Measurements from ENCODE around the gene UGT2B15. TPM values are rescaled to one million over a fixed set of nuclear protein-coding genes. Genes with fewer than 3 reads are reported as not detected.

Gene UGT2B15
- not detected in 2 replicates for total RNA-seq

DNA sequence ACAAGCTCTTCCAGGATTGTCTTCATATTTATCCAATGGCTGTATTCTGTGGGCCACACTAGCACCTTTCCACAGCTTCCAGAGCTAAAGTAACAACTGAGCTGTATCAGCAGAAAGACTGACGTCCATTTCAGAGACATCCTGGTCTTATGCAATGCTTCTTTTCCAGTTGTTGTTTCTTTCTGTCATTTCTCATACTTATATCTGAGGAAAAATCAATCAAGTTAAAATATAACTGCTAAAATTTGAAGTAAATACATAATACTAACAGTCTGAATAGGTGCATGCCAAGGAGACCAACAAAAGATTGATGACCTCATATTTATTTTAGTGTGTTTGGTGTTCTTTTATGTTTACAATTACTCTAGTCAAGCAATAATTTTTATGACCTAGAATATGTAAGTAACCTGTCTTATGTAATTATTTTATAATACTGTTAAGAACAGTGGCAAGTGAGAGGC, at the start of gene UGT2B15:
TSS of gene UGT2B15 (minus strand) at position 174 of the 461 bp plus-strand sequence. CDS start at position 140, 34 bp downstream.

Other genes with a start within 250 kb of the UGT2B15 start
- not detected in 2 replicates for gene TMPRSS11E, start 223.2 kb downstream of the UGT2B15 start, total RNA-seq
- not detected in 2 replicates for gene UGT2B17, start 94.3 kb downstream of the UGT2B15 start, total RNA-seq
- not detected in 2 replicates for gene UGT2B10, start 145.3 kb upstream of the UGT2B15 start, total RNA-seq

Data from cardiac ventricle fibroblast (primary cell).